ENCODE measurements around the gene IHH. TPM values are rescaled to one million over a fixed set of nuclear protein-coding genes. Genes with fewer than 3 reads are reported as not detected.

Gene IHH
- total RNA-seq, 1 experiment from 2014 or later, result not detected

DNA sequence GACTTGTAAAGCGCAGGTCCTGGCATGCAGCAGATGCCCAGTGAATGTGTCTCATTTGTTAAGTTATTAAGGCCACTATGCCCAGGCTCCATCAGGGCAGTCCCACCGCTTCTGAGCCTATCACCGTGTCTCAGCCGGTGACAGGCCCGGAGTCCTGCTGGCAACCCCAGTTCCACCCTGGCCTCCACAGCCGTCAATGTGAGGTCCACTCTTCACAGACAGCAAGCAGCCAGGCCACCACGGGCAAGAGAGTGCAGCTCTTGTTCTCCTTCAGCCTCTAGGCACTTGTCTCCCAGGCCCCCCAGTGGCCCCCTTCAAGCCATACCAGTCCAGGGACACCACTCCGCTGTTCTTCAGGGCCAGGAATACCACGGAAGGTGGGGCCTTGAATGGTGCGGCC, 42.0 kb downstream of the IHH start:
- peaks cover 35% of the 10 kb centered on the region for H3K27me3 Mint-ChIP-seq (ENCODE audit: low read depth)
- H2BK120ac ChIP-seq (ENCODE audit: low read depth, low read length, poor library complexity, severe bottlenecking), result no peak overlapping the region
- H3K18ac ChIP-seq (ENCODE audit: insufficient read length, low read depth, low read length), result no peak overlapping the region
- no peaks in the 10 kb centered on the region for H4K20me1 ChIP-seq (ENCODE audit: control insufficient read depth, insufficient read depth, insufficient read length)
- H3K4me3 Mint-ChIP-seq, result no peak overlapping the region
- no peak overlapping the region for H3K23ac ChIP-seq (ENCODE audit: insufficient read length, low read depth, low read length)
- no peaks in the 10 kb centered on the region for H3K79me1 ChIP-seq (ENCODE audit: insufficient read depth, low read depth, low read length, poor library complexity, severe bottlenecking)
- H4K5ac ChIP-seq (ENCODE audit: insufficient read length, low read depth, low read length), result no peak overlapping the region
- TF ChIP-seq, protein P1, sequence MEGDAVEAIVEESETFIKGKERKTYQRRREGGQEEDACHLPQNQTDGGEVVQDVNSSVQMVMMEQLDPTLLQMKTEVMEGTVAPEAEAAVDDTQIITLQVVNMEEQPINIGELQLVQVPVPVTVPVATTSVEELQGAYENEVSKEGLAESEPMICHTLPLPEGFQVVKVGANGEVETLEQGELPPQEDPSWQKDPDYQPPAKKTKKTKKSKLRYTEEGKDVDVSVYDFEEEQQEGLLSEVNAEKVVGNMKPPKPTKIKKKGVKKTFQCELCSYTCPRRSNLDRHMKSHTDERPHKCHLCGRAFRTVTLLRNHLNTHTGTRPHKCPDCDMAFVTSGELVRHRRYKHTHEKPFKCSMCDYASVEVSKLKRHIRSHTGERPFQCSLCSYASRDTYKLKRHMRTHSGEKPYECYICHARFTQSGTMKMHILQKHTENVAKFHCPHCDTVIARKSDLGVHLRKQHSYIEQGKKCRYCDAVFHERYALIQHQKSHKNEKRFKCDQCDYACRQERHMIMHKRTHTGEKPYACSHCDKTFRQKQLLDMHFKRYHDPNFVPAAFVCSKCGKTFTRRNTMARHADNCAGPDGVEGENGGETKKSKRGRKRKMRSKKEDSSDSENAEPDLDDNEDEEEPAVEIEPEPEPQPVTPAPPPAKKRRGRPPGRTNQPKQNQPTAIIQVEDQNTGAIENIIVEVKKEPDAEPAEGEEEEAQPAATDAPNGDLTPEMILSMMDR (conservative IDR thresholded peaks at IDR 0.05), result no peak
- H3K56ac ChIP-seq (ENCODE audit: insufficient read length, low read depth, low read length), result no peak overlapping the region
- H2BK12ac ChIP-seq (ENCODE audit: insufficient read length, low read depth, low read length), result no peak overlapping the region
- no peaks in the 10 kb centered on the region for H3K23me2 ChIP-seq (ENCODE audit: insufficient read length, low read depth, low read length, poor library complexity, severe bottlenecking)
- peaks cover 2 to 3% of the 10 kb centered on the region in 2 experiments; a peak in 3 of 4 replicates for H3K4me1 Mint-ChIP-seq
- H3K4me2 ChIP-seq (ENCODE audit: insufficient read depth, insufficient read length, low read length), result no peak overlapping the region
- no peak overlapping the region for H2AK5ac ChIP-seq (ENCODE audit: insufficient read length, low read length)
- H2BK15ac ChIP-seq (ENCODE audit: low read depth, low read length), result no peak overlapping the region
- no peak overlapping the region; the same call in 1 of the 2 replicates for H3K14ac ChIP-seq (ENCODE audit: insufficient read depth, low read length)
- no peaks in the 10 kb centered on the region for H3K9me3 ChIP-seq (ENCODE audit: control insufficient read depth, low read depth, low read length)
- H3K9me3 Mint-ChIP-seq, result no peaks in the 10 kb centered on the region; a peak in 1 of 5 replicates
- H3K27ac Mint-ChIP-seq, result no peak overlapping the region
- no peak overlapping the region for H3K27ac ChIP-seq (ENCODE audit: insufficient read length, low read depth, low read length)
- no peak overlapping the region for H2AFZ ChIP-seq (ENCODE audit: low read length)
- DNase-seq, result no peak
- H3K4ac ChIP-seq (ENCODE audit: low read depth, low read length), result no peak overlapping the region
- H4K8ac ChIP-seq (replicated peaks; ENCODE audit: insufficient read length, low read depth, low read length), result no peak overlapping the region
- H4K91ac ChIP-seq (ENCODE audit: insufficient read length, low read depth, low read length), result no peak overlapping the region
- no peak overlapping the region for H3K9ac ChIP-seq (ENCODE audit: extremely low read depth, insufficient read length, low read length)
- H3K79me2 ChIP-seq (ENCODE audit: insufficient read depth, low read length), result no peaks in the 10 kb centered on the region
- no peak overlapping the region for H2BK20ac ChIP-seq (ENCODE audit: low read depth, low read length, poor library complexity, severe bottlenecking)
- no CpG with 5 or more reads among the region's 10 CpGs for WGBS (ENCODE audit: extremely low coverage, insufficient read length, low lambda C conversion rate)
- H2BK5ac ChIP-seq (ENCODE audit: insufficient read length, low read length), result no peak overlapping the region
- no peak overlapping the region for H3T11ph ChIP-seq (ENCODE audit: low read length)
- H3K27me3 ChIP-seq (ENCODE audit: insufficient read depth, low read length), result no peaks in the 10 kb centered on the region; the same call in 1 of the 2 replicates
- no peaks in the 10 kb centered on the region for H3K4me1 ChIP-seq (ENCODE audit: insufficient read depth, low read length)
- no peaks in the 10 kb centered on the region for H3K36me3 Mint-ChIP-seq (ENCODE audit: insufficient read depth in 1 of 3, low read depth in 3 of 3)
